ENCODE measurements around the gene MRPS33. TPM values are rescaled to one million over a fixed set of nuclear protein-coding genes. Genes with fewer than 3 reads are reported as not detected.

The MRPS33 gene
- total RNA-seq, 4 donors from 2014 or later, result 13.4 to 27.6 (median 16.4) TPM

GRCh38 chr7:141028767-141029166, 14.0 kb upstream of the MRPS33 start:
- Histone ChIP-seq H3K36me3 (no peaks in the 10 kb centered on the region), H3K27me3 (peaks cover 5% of the 10 kb centered on the region), H3K4me3 (no peak overlapping the region), H3K9me3 (peaks cover 0 to 21% (median 0%) of the 10 kb centered on the region in 3 donors), H3K27ac (no peak overlapping the region), H3K4me1 (no peaks in the 10 kb centered on the region)
- TF ChIP-seq CTCF (IDR thresholded peaks at IDR 0.05) (no peak), POLR2AphosphoS5 (IDR thresholded peaks at IDR 0.05) (no peak), EP300 (IDR thresholded peaks at IDR 0.05) (no peak), POLR2A (IDR thresholded peaks at IDR 0.05) (no peak)
- WGBS, 2 donors (ENCODE audit: low coverage in 1 of 2), result 50 to 74% methylated on average over 1 to 3 of the region's 3 CpGs
- ATAC-seq, result no peak

- no peaks in the 10 kb centered on the region for H3K4me1 ChIP-seq
- 87% methylated on average over 3 of the region's 3 CpGs; no CpG with 5 or more reads in 1 of the 2 donors for WGBS, 2 donors (ENCODE audit: low coverage in 1 of 2)
- no peaks in the 10 kb centered on the region for H3K36me3 ChIP-seq
- no peak for TF ChIP-seq POLR2A (IDR thresholded peaks at IDR 0.05)
- TF ChIP-seq CTCF (IDR thresholded peaks at IDR 0.05), result no peak
- no peak for TF ChIP-seq POLR2AphosphoS5 (IDR thresholded peaks at IDR 0.05)
- no peak for TF ChIP-seq EP300 (IDR thresholded peaks at IDR 0.05)
- H3K9me3 ChIP-seq, result peaks cover 0 to 21% (median 0%) of the 10 kb centered on the region in 3 donors
- H3K27me3 ChIP-seq, result no peaks in the 10 kb centered on the region
- no peak overlapping the region for H3K4me3 ChIP-seq
- H3K27ac ChIP-seq, result no peak overlapping the region
- ATAC-seq, result no peak
These were observed 12.3 kb upstream of the MRPS33 start for GRCh38 chr7:141027043-141027442.

- Histone ChIP-seq H3K27ac (no peak overlapping the region), H3K4me1 (no peaks in the 10 kb centered on the region), H3K4me3 (no peak overlapping the region), H3K9me3 (peaks cover 0 to 21% (median 0%) of the 10 kb centered on the region in 3 donors), H3K36me3 (no peaks in the 10 kb centered on the region), H3K27me3 (no peaks in the 10 kb centered on the region)
- TF ChIP-seq CTCF (IDR thresholded peaks at IDR 0.05) (no peak), POLR2AphosphoS5 (IDR thresholded peaks at IDR 0.05) (no peak), POLR2A (IDR thresholded peaks at IDR 0.05) (no peak), EP300 (IDR thresholded peaks at IDR 0.05) (no peak)
- ATAC-seq, result no peak
- WGBS, 2 donors (ENCODE audit: low coverage in 1 of 2), result 100% methylated on average over 1 of the region's 1 CpG
These were observed 9.9 kb upstream of the MRPS33 start for GRCh38 chr7:141024668-141025067.

- 12% methylated on average over 1 of the region's 1 CpG; no CpG with 5 or more reads in 1 of the 2 donors for WGBS, 2 donors (ENCODE audit: low coverage in 1 of 2)
- no peak overlapping the region for H3K27ac ChIP-seq
- peaks cover 0 to 21% (median 0%) of the 10 kb centered on the region in 3 donors for H3K9me3 ChIP-seq
- no peaks in the 10 kb centered on the region for H3K4me1 ChIP-seq
- TF ChIP-seq POLR2A (IDR thresholded peaks at IDR 0.05) (no peak), CTCF (IDR thresholded peaks at IDR 0.05) (no peak), POLR2AphosphoS5 (IDR thresholded peaks at IDR 0.05) (no peak), EP300 (IDR thresholded peaks at IDR 0.05) (no peak)
- ATAC-seq, result no peak
- no peak overlapping the region for H3K4me3 ChIP-seq
- no peaks in the 10 kb centered on the region for H3K27me3 ChIP-seq
- no peaks in the 10 kb centered on the region for H3K36me3 ChIP-seq
These were observed 8.5 kb upstream of the MRPS33 start for GRCh38 chr7:141023295-141023694.

- no peak for TF ChIP-seq CTCF (IDR thresholded peaks at IDR 0.05)
- no peak for TF ChIP-seq EP300 (IDR thresholded peaks at IDR 0.05)
- no peak for TF ChIP-seq POLR2AphosphoS5 (IDR thresholded peaks at IDR 0.05)
- TF ChIP-seq POLR2A (IDR thresholded peaks at IDR 0.05), result no peak
- H3K4me3 ChIP-seq, result no peak overlapping the region
- no peak for ATAC-seq
- peaks cover 4 to 20% (median 7%) of the 10 kb centered on the region in 3 donors for H3K4me1 ChIP-seq
- H3K27ac ChIP-seq, result no peak overlapping the region
- 83 to 86% methylated on average over 2 to 3 of the region's 3 CpGs for WGBS, 2 donors (ENCODE audit: low coverage in 1 of 2)
- H3K27me3 ChIP-seq, result no peaks in the 10 kb centered on the region
- no peaks in the 10 kb centered on the region for H3K9me3 ChIP-seq
- H3K36me3 ChIP-seq, result no peaks in the 10 kb centered on the region
These were observed 2.8 kb upstream of the MRPS33 start for GRCh38 chr7:141017555-141017954.
